UCSD-AML1 (cell line): ENCODE measurements around the gene NEUROG2.
A peak's percentile ranks its signal among the peaks of the same experiment; 100 is the strongest.
"Not testable (repeated sequence)": the region's sequence is repeated elsewhere in the genome, so short reads cannot be mapped to it uniquely, and the experiment has no call there.

Source experiments
- DNase-seq: peaks from one replicate; lab custom pipeline; 2025; ENCODE audit not compliant: unreplicated experiment; lab: John Stamatoyannopoulos, UW

Gene NEUROG2

GRCh38 chr4:112516066-112516470 lies at the start of gene NEUROG2:
Gene NEUROG2 (minus strand): TSS chr4:112516180. CDS start chr4:112515475, 705 bp downstream.
- DNase-seq = no peak

- no peak for DNase-seq
These were observed 48.8 kb upstream of the NEUROG2 start for GRCh38 chr4:112564706-112565270.

- no peak for DNase-seq
These were observed 47.6 kb upstream of the NEUROG2 start for GRCh38 chr4:112563431-112564200.

- no peak for DNase-seq
These were observed 46.4 kb upstream of the NEUROG2 start for GRCh38 chr4:112562254-112562879.

- no peak for DNase-seq
These were observed 44.1 kb upstream of the NEUROG2 start for GRCh38 chr4:112560084-112560483.

- DNase-seq = no peak
These were observed 43.1 kb upstream of the NEUROG2 start for GRCh38 chr4:112559053-112559452.

GRCh38 chr4:112557676-112558411 lies 41.9 kb upstream of the NEUROG2 start:
- DNase-seq = no peak

- DNase-seq = not testable (repeated sequence)
These were observed 38.3 kb upstream of the NEUROG2 start for GRCh38 chr4:112554271-112554670.

- DNase-seq = no peak
These were observed 36.7 kb upstream of the NEUROG2 start for GRCh38 chr4:112552668-112553067.

- no peak for DNase-seq
These were observed 34.7 kb upstream of the NEUROG2 start for GRCh38 chr4:112550728-112551127.

- no peak for DNase-seq
These were observed 30.5 kb upstream of the NEUROG2 start for GRCh38 chr4:112546476-112546875.

- DNase-seq = no peak
These were observed 29.4 kb upstream of the NEUROG2 start for GRCh38 chr4:112545346-112545745.

GRCh38 chr4:112540695-112541094 lies 24.7 kb upstream of the NEUROG2 start:
- DNase-seq = no peak

- no peak for DNase-seq
These were observed 20.1 kb upstream of the NEUROG2 start for GRCh38 chr4:112536123-112536522.

GRCh38 chr4:112532267-112532666 lies 16.3 kb upstream of the NEUROG2 start:
- no peak for DNase-seq

- DNase-seq = no peak
These were observed 15.2 kb upstream of the NEUROG2 start for GRCh38 chr4:112531146-112531545.

- no peak for DNase-seq
These were observed 10.1 kb upstream of the NEUROG2 start for GRCh38 chr4:112526061-112526460.

GRCh38 chr4:112523764-112524505 lies 8.0 kb upstream of the NEUROG2 start:
- peak; percentile 74 for DNase-seq

GRCh38 chr4:112523008-112523721 lies 7.2 kb upstream of the NEUROG2 start:
- DNase-seq = peak; percentile 33

- not testable (repeated sequence) for DNase-seq
These were observed 6.5 kb upstream of the NEUROG2 start for GRCh38 chr4:112522431-112522830.
